ENCODE data around the gene TMPRSS2.

GRCh38 chr21:41500363-41500762, 7.6 kb downstream of the TMPRSS2 start:
- no peak for TF ChIP-seq CTCF (IDR thresholded peaks at IDR 0.05)
- no peak for TF ChIP-seq EP300 (IDR thresholded peaks at IDR 0.05)
- TF ChIP-seq POLR2A (IDR thresholded peaks at IDR 0.05), result no peak
